ENCODE measurements around the gene ADAMTS19.

The ADAMTS19 gene, protein sequence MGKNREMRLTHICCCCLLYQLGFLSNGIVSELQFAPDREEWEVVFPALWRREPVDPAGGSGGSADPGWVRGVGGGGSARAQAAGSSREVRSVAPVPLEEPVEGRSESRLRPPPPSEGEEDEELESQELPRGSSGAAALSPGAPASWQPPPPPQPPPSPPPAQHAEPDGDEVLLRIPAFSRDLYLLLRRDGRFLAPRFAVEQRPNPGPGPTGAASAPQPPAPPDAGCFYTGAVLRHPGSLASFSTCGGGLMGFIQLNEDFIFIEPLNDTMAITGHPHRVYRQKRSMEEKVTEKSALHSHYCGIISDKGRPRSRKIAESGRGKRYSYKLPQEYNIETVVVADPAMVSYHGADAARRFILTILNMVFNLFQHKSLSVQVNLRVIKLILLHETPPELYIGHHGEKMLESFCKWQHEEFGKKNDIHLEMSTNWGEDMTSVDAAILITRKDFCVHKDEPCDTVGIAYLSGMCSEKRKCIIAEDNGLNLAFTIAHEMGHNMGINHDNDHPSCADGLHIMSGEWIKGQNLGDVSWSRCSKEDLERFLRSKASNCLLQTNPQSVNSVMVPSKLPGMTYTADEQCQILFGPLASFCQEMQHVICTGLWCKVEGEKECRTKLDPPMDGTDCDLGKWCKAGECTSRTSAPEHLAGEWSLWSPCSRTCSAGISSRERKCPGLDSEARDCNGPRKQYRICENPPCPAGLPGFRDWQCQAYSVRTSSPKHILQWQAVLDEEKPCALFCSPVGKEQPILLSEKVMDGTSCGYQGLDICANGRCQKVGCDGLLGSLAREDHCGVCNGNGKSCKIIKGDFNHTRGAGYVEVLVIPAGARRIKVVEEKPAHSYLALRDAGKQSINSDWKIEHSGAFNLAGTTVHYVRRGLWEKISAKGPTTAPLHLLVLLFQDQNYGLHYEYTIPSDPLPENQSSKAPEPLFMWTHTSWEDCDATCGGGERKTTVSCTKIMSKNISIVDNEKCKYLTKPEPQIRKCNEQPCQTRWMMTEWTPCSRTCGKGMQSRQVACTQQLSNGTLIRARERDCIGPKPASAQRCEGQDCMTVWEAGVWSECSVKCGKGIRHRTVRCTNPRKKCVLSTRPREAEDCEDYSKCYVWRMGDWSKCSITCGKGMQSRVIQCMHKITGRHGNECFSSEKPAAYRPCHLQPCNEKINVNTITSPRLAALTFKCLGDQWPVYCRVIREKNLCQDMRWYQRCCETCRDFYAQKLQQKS

DNA sequence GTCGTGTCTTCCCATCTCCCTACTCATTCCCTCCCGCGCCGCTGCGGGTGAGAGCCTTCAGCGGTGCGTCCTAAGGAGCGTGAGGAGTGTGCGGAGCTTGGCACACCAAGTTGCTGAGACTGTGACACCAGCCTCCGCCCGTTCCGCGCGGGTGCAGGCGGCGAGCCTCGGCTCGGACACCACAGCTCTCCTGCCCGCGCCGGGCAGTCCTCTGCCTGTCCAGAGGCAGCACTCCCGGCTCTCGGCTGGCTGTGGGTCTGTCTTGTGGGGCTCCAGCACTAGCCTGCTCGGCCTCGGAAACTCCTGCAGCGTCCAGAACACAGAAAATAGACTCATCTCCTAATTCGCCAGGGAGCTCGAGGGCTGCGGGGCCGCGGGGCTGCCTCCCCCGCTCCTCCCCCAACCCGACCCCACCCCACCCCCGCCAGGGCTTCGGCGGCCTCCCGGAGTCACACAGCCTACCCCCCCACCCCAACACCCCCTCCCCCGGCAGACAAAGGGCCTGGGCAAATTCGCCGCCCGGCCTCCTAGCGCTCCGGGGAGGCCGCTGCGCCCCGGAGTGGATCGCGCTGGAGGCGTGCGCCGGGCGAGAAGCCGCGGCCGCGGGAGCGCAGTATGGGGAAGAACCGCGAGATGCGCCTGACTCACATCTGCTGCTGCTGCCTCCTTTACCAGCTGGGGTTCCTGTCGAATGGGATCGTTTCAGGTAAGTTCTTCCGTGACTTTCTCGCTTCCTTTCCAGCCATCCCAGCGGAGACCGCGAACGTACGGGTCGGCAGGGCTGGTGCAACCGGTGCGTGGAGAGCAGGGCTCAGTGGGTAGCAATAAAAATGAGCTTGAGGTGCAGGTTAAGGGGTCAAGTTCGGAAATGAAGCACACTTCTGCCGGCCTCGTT, at the start of gene ADAMTS19:
TSS of gene ADAMTS19 (plus strand) at position 522 of the 895 bp plus-strand sequence. CDS start at position 616, 94 bp downstream.
- TF ChIP-seq, protein P1, sequence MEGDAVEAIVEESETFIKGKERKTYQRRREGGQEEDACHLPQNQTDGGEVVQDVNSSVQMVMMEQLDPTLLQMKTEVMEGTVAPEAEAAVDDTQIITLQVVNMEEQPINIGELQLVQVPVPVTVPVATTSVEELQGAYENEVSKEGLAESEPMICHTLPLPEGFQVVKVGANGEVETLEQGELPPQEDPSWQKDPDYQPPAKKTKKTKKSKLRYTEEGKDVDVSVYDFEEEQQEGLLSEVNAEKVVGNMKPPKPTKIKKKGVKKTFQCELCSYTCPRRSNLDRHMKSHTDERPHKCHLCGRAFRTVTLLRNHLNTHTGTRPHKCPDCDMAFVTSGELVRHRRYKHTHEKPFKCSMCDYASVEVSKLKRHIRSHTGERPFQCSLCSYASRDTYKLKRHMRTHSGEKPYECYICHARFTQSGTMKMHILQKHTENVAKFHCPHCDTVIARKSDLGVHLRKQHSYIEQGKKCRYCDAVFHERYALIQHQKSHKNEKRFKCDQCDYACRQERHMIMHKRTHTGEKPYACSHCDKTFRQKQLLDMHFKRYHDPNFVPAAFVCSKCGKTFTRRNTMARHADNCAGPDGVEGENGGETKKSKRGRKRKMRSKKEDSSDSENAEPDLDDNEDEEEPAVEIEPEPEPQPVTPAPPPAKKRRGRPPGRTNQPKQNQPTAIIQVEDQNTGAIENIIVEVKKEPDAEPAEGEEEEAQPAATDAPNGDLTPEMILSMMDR (IDR thresholded peaks at IDR 0.05; ENCODE audit: borderline replicate concordance, insufficient read depth, low read depth, low read length) = no peak
- no peak within 1 kb of the TSS for H3K4me3 ChIP-seq (ENCODE audit: low read depth, low read length)

DNA sequence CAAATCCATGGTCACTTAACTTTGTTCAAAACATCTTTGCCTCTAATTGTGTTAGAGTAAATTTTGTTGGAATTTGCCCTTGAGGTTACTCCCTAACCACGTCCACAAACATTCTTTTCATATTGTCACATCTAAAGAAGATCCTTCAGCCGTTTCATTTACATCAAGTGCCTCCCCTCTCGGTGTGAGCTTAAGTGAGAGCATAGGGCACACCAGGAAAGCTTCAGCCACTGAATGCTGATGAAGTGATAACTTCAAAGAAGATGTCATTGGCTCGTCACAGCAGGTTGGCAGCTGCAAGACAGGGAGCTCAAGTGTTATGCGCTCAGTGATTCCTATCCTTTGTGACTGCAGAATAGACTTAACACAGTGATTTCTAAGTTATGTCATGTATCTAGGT, 49.6 kb upstream of the ADAMTS19 start:
- H3K4me3 ChIP-seq (ENCODE audit: low read depth, low read length) = no peak overlapping the region
- TF ChIP-seq, protein P1 (IDR thresholded peaks at IDR 0.05; ENCODE audit: borderline replicate concordance, insufficient read depth, low read depth, low read length) = no peak

DNA sequence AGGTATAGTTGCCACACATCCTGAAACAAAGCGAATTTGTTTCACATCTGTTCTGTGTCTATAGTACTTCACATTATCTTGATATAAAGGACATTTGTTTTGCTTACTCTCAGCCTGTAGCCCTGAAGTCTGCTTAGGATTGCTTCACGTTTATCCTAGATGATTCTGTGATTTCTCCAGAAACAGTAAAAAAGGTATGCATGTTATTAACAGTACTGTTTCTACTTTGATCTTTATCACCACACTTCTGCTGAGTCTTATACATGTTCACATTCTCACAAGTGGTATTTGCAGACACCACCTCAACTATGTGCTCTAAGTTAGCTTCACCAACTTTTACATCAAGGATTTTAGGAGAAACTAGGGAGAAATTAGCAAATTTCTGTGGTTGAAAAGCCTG, 47.4 kb upstream of the ADAMTS19 start:
- H3K4me3 ChIP-seq (ENCODE audit: low read depth, low read length) = no peak overlapping the region
- TF ChIP-seq, protein P1 (IDR thresholded peaks at IDR 0.05; ENCODE audit: borderline replicate concordance, insufficient read depth, low read depth, low read length) = no peak

DNA sequence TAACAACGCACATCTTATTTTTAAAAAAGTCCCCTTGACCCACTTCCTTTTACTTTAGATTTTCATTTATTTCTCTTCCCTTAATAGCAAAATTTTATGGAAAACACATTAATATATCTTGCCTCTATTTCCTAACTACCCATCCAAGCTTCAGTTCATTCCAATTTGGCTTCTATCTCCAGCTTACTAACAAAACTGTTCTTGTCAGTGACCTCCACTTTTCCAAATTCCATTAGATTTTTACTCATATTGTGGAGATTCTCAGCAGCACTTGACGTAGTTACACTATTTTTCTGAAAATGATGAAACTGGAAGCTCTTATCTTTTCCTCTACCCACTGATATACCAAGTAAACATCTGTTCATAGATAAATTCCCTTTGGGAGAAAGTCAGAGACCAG, 46.5 kb upstream of the ADAMTS19 start:
- no peak overlapping the region for H3K4me3 ChIP-seq (ENCODE audit: low read depth, low read length)
- TF ChIP-seq, protein P1 (IDR thresholded peaks at IDR 0.05; ENCODE audit: borderline replicate concordance, insufficient read depth, low read depth, low read length) = no peak

DNA sequence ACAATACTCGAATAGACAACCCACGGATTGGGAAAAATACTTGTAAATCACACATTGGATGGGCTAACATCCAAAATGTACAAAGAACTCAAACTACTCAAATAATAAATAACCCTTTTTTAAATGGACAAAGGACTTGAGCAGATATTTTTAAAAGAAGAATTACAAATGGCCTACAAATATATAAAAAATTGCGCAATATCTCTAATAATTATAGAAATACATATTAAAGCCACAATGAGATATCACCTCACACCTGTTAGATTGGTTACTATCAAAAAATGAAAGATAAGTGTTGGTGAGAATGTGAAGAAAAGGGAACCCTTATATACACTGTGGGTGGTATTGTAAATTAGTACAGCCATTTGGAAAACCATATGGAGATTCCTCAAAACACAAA, 40.8 kb upstream of the ADAMTS19 start:
- TF ChIP-seq, protein P1 (IDR thresholded peaks at IDR 0.05; ENCODE audit: borderline replicate concordance, insufficient read depth, low read depth, low read length) = no peak
- no peak overlapping the region for H3K4me3 ChIP-seq (ENCODE audit: low read depth, low read length)

DNA sequence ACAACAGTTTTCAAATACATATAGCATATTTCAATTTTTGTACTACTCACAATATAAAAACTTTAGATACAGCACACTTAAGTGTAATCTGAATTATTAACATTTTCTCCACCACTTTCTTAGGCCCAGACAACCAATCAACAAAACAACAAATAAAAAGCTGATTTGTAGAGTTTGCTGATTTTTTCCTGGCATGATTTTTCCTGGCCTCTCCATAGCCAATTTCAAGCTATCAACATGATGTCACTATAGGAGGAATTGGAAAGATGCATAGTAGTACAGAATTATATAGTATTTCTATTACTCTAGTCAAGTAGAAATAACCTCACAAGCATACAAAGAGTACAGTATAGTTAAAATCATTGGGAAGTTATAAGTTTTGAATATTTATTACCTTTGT, 35.1 kb upstream of the ADAMTS19 start:
- no peak overlapping the region for H3K4me3 ChIP-seq (ENCODE audit: low read depth, low read length)
- TF ChIP-seq, protein P1 (IDR thresholded peaks at IDR 0.05; ENCODE audit: borderline replicate concordance, insufficient read depth, low read depth, low read length) = no peak
